Thoracic aorta (tissue), 2 donors: ENCODE measurements around the gene TBC1D2. TPM values are rescaled to one million over a fixed set of nuclear protein-coding genes. Genes with fewer than 3 reads are reported as not detected.

Experiments used
- ATAC-seq: fragments of 150-250 bp; one replicate; pipeline ENCODE4 v1.8.0; 2017; ENCODE audit warnings: low read depth; ENCODE audit not compliant: insufficient number of reproducible peaks, low FRiP score
- DNase-seq: peaks from one replicate; pipeline ENCODE4 v3.0.0-alpha.2; 2020; ENCODE audit warnings: low spot score
- H3K27ac ChIP-seq, 2 donors: fragments of 200-600 bp; sonication (generic); 1 replicate in 1 of 2; 2 replicates in 1 of 2; pipeline ENCODE4 v1.5.1; 2016; ENCODE audit warnings: mild to moderate bottlenecking in 2 of 2, moderate library complexity in 2 of 2
- H3K27me3 ChIP-seq: fragments of 200-600 bp; sonication (generic); replicated peaks from 2 replicates; pipeline ENCODE4 v1.6.0; 2016; ENCODE audit warnings: mild to moderate bottlenecking; ENCODE audit not compliant: insufficient read depth
- H3K36me3 ChIP-seq: fragments of 200-600 bp; sonication (generic); one replicate; pipeline ENCODE4 v1.5.1; 2016
- H3K4me1 ChIP-seq, 2 donors: fragments of 200-600 bp; sonication (generic); 1 replicate in 1 of 2; 2 replicates in 1 of 2; pipeline versions ENCODE4 v1.5.1 to v1.6.0; 2016; ENCODE audit warnings: low read depth in 2 of 2, mild to moderate bottlenecking in 1 of 2; ENCODE audit not compliant: control insufficient read depth in 1 of 2
- H3K4me3 ChIP-seq: fragments of 200-600 bp; sonication (generic); 2 replicates; pipeline ENCODE4 v1.5.1; 2016; ENCODE audit warnings: mild to moderate bottlenecking
- H3K9me3 ChIP-seq: fragments of 200-600 bp; sonication (generic); 2 replicates; pipeline ENCODE4 v1.5.1; 2016
- CTCF ChIP-seq: fragments of 200-600 bp; sonication (generic); IDR thresholded peaks from one replicate; pipeline ENCODE4 v1.5.1; 2019; ENCODE audit warnings: antibody characterized with exemption
- total RNA-seq, 2 donors: library from RNA; depleted of rRNA; stranded (reverse); fragments of >200 nt; gene quantifications; one replicate each; pipeline versions ENCODE4 v1.1.0 to v1.2.3, GENCODE V29; 2016

Gene TBC1D2
- total RNA-seq, 2 donors from 2014 or later: 22.3 to 23.7 TPM

GRCh38 chr9:98218562-98219363 is 36.7 kb downstream of the TBC1D2 start:
- DNase-seq (no peak), ATAC-seq (no peak)
- H3K4me1 ChIP-seq: peaks cover 0 to 5% of the 10 kb centered on the region in 2 donors
- H3K27ac ChIP-seq: no peak overlapping the region
- peaks cover 19% of the 10 kb centered on the region for H3K36me3 ChIP-seq
- TF ChIP-seq CTCF: no peak
- H3K27me3 ChIP-seq: no peaks in the 10 kb centered on the region
- H3K4me3 ChIP-seq: no peak overlapping the region
- no peaks in the 10 kb centered on the region for H3K9me3 ChIP-seq

GRCh38 chr9:98217255-98217654 is 38.2 kb downstream of the TBC1D2 start:
- DNase-seq (no peak), ATAC-seq (no peak)
- no peak overlapping the region for H3K27ac ChIP-seq
- H3K4me3 ChIP-seq: no peak overlapping the region
- no peaks in the 10 kb centered on the region for H3K27me3 ChIP-seq
- no peaks in the 10 kb centered on the region for H3K9me3 ChIP-seq
- H3K4me1 ChIP-seq: no peaks in the 10 kb centered on the region
- TF ChIP-seq CTCF: no peak
- H3K36me3 ChIP-seq: peaks cover 25% of the 10 kb centered on the region

- no peak overlapping the region for H3K4me3 ChIP-seq
- H3K27ac ChIP-seq: no peak overlapping the region
- no peak for ATAC-seq
- no peaks in the 10 kb centered on the region for H3K27me3 ChIP-seq
- no peak for TF ChIP-seq CTCF
- no peak for DNase-seq
- H3K4me1 ChIP-seq: no peaks in the 10 kb centered on the region
- H3K9me3 ChIP-seq: no peaks in the 10 kb centered on the region
- peaks cover 25% of the 10 kb centered on the region for H3K36me3 ChIP-seq
Observed at GRCh38 chr9:98216391-98216790, 39.1 kb downstream of the TBC1D2 start.

GRCh38 chr9:98215821-98216220 is 39.6 kb downstream of the TBC1D2 start:
- Histone ChIP-seq H3K9me3 (no peaks in the 10 kb centered on the region), H3K36me3 (peaks cover 25% of the 10 kb centered on the region), H3K27me3 (no peaks in the 10 kb centered on the region), H3K27ac (no peak overlapping the region), H3K4me3 (no peak overlapping the region), H3K4me1 (no peaks in the 10 kb centered on the region)
- ATAC-seq (no peak), DNase-seq (no peak)
- peak; percentile 22 for TF ChIP-seq CTCF

- no peak for DNase-seq
- no peak for TF ChIP-seq CTCF
- Histone ChIP-seq H3K9me3 (no peaks in the 10 kb centered on the region), H3K27me3 (no peaks in the 10 kb centered on the region), H3K36me3 (peaks cover 21% of the 10 kb centered on the region), H3K27ac (no peak overlapping the region), H3K4me1 (no peaks in the 10 kb centered on the region), H3K4me3 (no peak overlapping the region)
- ATAC-seq: no peak
Observed at GRCh38 chr9:98215271-98215670, 40.2 kb downstream of the TBC1D2 start.
